ENCODE measurements around the gene CMTM7. TPM values are rescaled to one million over a fixed set of nuclear protein-coding genes. Genes with fewer than 3 reads are reported as not detected.
"Not testable (repeated sequence)": the region's sequence is repeated elsewhere in the genome, so short reads cannot be mapped to it uniquely, and the experiment has no call there.

CMTM7 gene
- total RNA-seq, 1 donor from 2014 or later = 24.6 TPM

DNA sequence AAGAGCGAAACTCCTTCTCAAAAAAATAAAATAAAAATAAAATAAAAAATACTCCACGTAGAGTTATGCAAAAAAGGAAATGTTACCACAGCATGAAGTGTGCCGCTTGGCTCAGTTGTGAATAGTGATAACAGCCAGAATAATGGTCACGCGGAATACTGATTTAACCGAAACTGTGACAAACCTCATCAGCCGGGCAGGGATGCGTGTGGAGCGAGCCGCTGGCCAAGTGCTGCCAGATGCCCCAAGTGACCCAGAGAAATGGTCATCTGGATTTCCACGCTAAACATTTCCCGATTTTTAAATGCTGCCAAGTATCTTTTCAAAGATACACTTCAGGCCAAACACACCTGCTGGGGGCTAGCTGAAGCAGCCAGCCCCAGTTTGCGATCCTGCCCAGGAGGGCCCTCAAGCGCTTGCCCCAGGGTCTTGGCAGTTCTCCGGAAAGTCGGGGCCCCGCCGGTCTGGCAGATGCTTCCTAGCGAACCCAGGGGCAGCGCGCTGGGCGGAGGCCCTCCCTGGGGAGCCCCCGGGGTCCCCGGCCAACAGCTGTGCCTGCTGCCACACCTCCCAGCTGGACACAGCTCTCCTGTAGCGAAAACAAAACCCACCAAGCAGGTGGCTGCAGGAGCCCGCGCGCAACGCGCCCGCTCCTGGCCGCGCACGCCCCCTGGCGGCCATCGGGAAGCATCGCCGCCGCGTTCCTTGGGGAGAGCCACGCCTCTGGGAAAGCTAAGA is 75.8 kb downstream of the CMTM7 start:
- TF ChIP-seq, protein P1, sequence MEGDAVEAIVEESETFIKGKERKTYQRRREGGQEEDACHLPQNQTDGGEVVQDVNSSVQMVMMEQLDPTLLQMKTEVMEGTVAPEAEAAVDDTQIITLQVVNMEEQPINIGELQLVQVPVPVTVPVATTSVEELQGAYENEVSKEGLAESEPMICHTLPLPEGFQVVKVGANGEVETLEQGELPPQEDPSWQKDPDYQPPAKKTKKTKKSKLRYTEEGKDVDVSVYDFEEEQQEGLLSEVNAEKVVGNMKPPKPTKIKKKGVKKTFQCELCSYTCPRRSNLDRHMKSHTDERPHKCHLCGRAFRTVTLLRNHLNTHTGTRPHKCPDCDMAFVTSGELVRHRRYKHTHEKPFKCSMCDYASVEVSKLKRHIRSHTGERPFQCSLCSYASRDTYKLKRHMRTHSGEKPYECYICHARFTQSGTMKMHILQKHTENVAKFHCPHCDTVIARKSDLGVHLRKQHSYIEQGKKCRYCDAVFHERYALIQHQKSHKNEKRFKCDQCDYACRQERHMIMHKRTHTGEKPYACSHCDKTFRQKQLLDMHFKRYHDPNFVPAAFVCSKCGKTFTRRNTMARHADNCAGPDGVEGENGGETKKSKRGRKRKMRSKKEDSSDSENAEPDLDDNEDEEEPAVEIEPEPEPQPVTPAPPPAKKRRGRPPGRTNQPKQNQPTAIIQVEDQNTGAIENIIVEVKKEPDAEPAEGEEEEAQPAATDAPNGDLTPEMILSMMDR (IDR thresholded peaks at IDR 0.05; ENCODE audit: unreplicated experiment) = peak; percentile 99
- Mint-ChIP-seq H3K27me3 (peaks cover 14% of the 10 kb centered on the region), H3K9me3 (ENCODE audit: low read depth) (no peaks in the 10 kb centered on the region), H3K4me1 (ENCODE audit: low read depth) (no peaks in the 10 kb centered on the region), H3K4me3 (ENCODE audit: low read depth) (no peak overlapping the region), H3K27ac (peak overlapping the region; percentile 1), H3K36me3 (ENCODE audit: insufficient read depth) (peaks cover 9% of the 10 kb centered on the region)
- DNase-seq (ENCODE audit: low spot score, unreplicated experiment) = peak; percentile 77

DNA sequence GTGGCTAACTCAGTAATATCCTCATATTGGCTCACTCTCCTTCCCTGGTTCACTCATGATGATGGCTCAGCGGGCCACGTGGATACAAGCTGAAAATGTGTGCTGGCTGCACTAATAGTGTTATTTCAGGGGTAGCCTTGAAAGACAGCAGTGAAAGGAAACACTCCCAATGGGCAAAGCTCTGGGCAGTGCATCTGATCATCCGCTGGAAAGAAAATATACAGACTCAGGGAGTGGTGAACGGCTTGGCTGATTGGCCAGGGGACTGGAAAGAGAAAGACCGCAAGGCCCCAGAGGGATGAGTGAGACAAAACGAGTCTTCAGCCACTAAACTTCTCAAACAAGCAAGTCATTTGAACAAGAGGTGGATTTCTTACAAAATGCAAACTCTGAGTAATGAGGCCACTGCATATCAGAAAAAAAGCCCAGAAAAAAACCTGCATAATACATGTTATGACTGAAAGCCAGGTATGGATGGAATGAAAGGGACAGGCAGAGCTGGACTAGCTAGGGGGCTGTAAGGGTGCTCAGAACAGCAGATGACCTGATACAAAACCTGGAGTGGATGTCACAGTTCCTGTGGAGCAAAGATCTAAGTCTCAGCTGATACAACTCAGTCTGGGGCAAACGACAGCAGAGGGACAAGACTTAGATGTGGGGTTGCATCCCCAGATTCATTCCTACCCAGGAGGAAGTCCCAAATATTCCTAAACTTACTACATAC is 77.7 kb downstream of the CMTM7 start:
- TF ChIP-seq, protein P1 (IDR thresholded peaks at IDR 0.05; ENCODE audit: unreplicated experiment) = no peak
- H3K4me3 Mint-ChIP-seq (ENCODE audit: low read depth) = no peak overlapping the region
- no peak overlapping the region for H3K27ac Mint-ChIP-seq

DNA sequence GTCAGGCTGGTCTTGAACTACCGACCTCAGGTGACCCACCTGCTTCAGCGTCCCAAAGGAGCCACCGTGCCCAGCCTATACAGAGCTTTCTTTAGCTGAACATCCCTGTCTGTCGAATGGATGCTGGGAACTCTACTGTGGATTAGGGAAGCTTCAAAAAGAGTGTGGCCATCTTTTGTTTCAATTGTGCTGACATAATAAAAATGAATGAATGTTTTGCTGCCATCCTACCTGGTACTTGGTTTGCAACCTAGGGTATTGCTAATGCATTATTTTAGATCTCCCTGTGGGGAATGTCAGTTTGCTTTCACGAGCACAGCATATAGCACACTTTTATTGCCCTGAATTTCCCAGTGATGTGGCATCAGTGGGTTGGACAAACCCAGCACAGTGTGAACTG is 78.7 kb downstream of the CMTM7 start:
- Mint-ChIP-seq H3K27ac (no peak overlapping the region), H3K36me3 (ENCODE audit: insufficient read depth) (peaks cover 10% of the 10 kb centered on the region), H3K4me3 (ENCODE audit: low read depth) (no peak overlapping the region), H3K27me3 (peaks cover 10% of the 10 kb centered on the region), H3K4me1 (ENCODE audit: low read depth) (no peaks in the 10 kb centered on the region), H3K9me3 (ENCODE audit: low read depth) (no peaks in the 10 kb centered on the region)
- TF ChIP-seq, protein P1 (IDR thresholded peaks at IDR 0.05; ENCODE audit: unreplicated experiment) = no peak
- no peak for DNase-seq (ENCODE audit: low spot score, unreplicated experiment)

More for the DNA sequence above, 77.7 kb downstream of the CMTM7 start:
- peaks cover 14% of the 10 kb centered on the region for H3K27me3 Mint-ChIP-seq
- H3K4me1 Mint-ChIP-seq (ENCODE audit: low read depth) = no peaks in the 10 kb centered on the region
- H3K9me3 Mint-ChIP-seq (ENCODE audit: low read depth) = no peaks in the 10 kb centered on the region
- H3K36me3 Mint-ChIP-seq (ENCODE audit: insufficient read depth) = peaks cover 9% of the 10 kb centered on the region
- DNase-seq (ENCODE audit: low spot score, unreplicated experiment) = no peak

DNA sequence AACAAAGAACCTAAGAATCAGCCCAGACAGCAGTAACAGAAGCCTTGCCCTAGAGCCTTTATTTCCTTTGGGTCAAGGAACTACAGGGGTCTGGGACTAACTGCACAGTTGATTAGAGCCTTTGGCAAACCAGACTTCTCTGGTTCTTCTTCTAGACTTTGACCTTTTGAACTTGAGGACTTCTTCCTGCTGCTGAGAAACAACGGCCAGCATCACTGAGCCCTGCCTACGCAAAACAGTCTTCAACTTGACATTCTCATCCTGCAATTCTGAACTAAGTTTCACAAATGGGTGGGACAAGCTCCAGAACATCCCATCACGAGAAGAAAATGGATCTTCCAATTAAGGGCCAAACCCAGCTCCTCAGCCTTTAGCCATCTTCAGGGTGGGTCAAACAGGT is 79.6 kb downstream of the CMTM7 start:
- TF ChIP-seq, protein P1 (IDR thresholded peaks at IDR 0.05; ENCODE audit: unreplicated experiment) = no peak
- DNase-seq (ENCODE audit: low spot score, unreplicated experiment) = no peak
- Mint-ChIP-seq H3K4me3 (ENCODE audit: low read depth) (no peak overlapping the region), H3K27me3 (peaks cover 2% of the 10 kb centered on the region), H3K4me1 (ENCODE audit: low read depth) (no peaks in the 10 kb centered on the region), H3K27ac (no peak overlapping the region), H3K9me3 (ENCODE audit: low read depth) (no peaks in the 10 kb centered on the region), H3K36me3 (ENCODE audit: insufficient read depth) (peaks cover 10% of the 10 kb centered on the region)

DNA sequence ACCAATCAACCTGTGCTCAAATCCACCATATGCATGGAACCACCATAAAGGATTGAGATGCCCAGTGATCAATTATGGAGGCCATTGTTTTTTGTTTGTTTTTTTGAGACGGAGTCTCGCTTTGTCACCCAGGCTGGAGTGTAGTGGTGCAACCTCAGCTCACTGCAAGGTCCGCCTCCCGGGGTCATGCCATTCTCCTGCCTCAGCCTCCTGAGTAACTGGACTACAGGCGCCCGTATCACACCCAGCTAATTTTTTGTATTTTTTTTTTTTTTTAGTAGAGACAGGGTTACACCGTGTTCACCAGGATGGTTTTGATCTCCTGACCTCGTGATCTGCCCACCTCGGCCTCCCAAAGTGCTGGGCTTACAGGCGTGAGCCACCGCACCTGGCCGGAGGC is 80.5 kb downstream of the CMTM7 start:
- H3K27ac Mint-ChIP-seq; H3K9me3 Mint-ChIP-seq (ENCODE audit: low read depth); H3K27me3 Mint-ChIP-seq; DNase-seq (ENCODE audit: low spot score, unreplicated experiment); H3K4me3 Mint-ChIP-seq (ENCODE audit: low read depth); H3K4me1 Mint-ChIP-seq (ENCODE audit: low read depth): not testable (repeated sequence)
- peaks cover 12% of the 10 kb centered on the region for H3K36me3 Mint-ChIP-seq (ENCODE audit: insufficient read depth)
